ENCODE data around the gene FAHD2A.
A peak's percentile ranks its signal among the peaks of the same experiment; 100 is the strongest.

Gene FAHD2A

GRCh38 chr2:95390272-95390880, 12.1 kb upstream of the FAHD2A start:
- DNase-seq (ENCODE audit: low read depth) = no peak
- in situ Hi-C loops (cut with HindIII; ENCODE audit: low sequenced_read_pairs) = no loop called here
- TF ChIP-seq, protein P1, sequence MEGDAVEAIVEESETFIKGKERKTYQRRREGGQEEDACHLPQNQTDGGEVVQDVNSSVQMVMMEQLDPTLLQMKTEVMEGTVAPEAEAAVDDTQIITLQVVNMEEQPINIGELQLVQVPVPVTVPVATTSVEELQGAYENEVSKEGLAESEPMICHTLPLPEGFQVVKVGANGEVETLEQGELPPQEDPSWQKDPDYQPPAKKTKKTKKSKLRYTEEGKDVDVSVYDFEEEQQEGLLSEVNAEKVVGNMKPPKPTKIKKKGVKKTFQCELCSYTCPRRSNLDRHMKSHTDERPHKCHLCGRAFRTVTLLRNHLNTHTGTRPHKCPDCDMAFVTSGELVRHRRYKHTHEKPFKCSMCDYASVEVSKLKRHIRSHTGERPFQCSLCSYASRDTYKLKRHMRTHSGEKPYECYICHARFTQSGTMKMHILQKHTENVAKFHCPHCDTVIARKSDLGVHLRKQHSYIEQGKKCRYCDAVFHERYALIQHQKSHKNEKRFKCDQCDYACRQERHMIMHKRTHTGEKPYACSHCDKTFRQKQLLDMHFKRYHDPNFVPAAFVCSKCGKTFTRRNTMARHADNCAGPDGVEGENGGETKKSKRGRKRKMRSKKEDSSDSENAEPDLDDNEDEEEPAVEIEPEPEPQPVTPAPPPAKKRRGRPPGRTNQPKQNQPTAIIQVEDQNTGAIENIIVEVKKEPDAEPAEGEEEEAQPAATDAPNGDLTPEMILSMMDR (IDR thresholded peaks at IDR 0.05; ENCODE audit: low read depth, low read length, missing control alignments) = no peak
- H3K4me3 ChIP-seq (ENCODE audit: low read depth, low read length) = no peak overlapping the region

GRCh38 chr2:95390881-95391321, 11.6 kb upstream of the FAHD2A start:
- no peak overlapping the region for H3K4me3 ChIP-seq (ENCODE audit: low read depth, low read length)
- TF ChIP-seq, protein P1 (IDR thresholded peaks at IDR 0.05; ENCODE audit: low read depth, low read length, missing control alignments) = no peak
- in situ Hi-C loops (cut with HindIII; ENCODE audit: low sequenced_read_pairs) = no loop called here
- no peak for DNase-seq (ENCODE audit: low read depth)

GRCh38 chr2:95391641-95392310, 10.7 kb upstream of the FAHD2A start:
- in situ Hi-C loops (cut with HindIII; ENCODE audit: low sequenced_read_pairs) = no loop called here
- DNase-seq (ENCODE audit: low read depth) = no peak
- no peak overlapping the region for H3K4me3 ChIP-seq (ENCODE audit: low read depth, low read length)
- TF ChIP-seq, protein P1 (IDR thresholded peaks at IDR 0.05; ENCODE audit: low read depth, low read length, missing control alignments) = no peak

DNA sequence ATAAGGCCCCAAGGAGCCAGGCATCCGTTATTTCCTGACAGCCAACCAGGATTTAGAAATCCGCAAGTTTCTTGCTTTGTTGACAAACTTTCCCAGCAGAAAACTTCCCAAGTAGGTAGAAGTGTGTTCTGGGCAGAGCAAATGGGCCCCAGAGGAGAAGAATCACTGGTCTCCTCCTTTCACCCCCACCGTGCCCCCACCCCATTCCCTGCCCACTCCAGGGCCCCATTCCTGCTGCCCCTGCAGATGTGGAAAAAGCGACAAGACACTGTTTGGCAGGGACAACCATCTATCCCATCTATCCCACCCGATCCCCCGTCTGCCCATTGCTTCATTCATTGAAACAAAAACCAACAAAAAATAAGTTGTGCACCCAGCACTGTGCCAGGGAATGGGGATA, 10.2 kb upstream of the FAHD2A start:
- DNase-seq (ENCODE audit: low read depth) = no peak
- TF ChIP-seq, protein P1 (IDR thresholded peaks at IDR 0.05; ENCODE audit: low read depth, low read length, missing control alignments) = no peak
- no peak overlapping the region for H3K4me3 ChIP-seq (ENCODE audit: low read depth, low read length)
- in situ Hi-C loops (cut with HindIII; ENCODE audit: low sequenced_read_pairs) = no loop called here

DNA sequence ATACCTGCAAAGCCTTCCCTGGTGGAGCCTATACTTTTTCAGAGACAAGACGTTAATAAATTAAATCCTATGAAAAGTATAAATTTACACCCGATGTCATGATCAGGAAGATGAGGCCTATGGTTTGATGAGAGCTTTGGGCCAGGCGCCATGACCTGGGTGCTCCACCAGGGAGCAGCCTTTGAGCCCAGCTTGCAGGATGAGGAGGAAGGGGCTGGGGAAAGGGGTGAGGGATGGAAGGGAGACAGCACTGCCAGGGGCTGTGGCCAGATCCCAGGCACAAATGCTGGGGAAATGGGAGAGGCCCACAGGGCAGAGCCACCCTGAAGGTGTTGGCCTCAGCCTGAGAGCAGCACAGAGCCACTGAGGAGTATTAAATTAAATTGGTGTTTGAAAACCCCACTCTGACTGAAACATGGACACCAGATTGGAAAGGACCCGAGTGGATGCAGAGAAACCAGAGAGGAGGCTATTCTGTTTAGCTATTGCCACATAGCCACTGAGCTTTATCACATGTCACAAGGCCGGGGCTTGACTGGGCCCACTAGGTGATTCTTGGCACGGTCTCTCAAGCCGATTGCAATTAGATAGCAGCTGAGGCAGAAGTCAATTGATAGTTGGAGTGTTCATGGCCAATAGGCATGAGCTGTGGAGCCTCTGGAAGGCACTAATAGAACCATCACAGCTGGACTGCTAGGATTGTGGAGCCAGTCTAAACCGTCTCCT, 9.6 kb upstream of the FAHD2A start:
- DNase-seq (ENCODE audit: low read depth) = no peak
- H3K4me3 ChIP-seq (ENCODE audit: low read depth, low read length) = no peak overlapping the region
- TF ChIP-seq, protein P1 (IDR thresholded peaks at IDR 0.05; ENCODE audit: low read depth, low read length, missing control alignments) = peak; percentile 24
- in situ Hi-C loops (cut with HindIII; ENCODE audit: low sequenced_read_pairs) = no loop called here

GRCh38 chr2:95393901-95394300, 8.6 kb upstream of the FAHD2A start:
- in situ Hi-C loops (cut with HindIII; ENCODE audit: low sequenced_read_pairs) = no loop called here
- no peak overlapping the region for H3K4me3 ChIP-seq (ENCODE audit: low read depth, low read length)
- DNase-seq (ENCODE audit: low read depth) = no peak
- TF ChIP-seq, protein P1 (IDR thresholded peaks at IDR 0.05; ENCODE audit: low read depth, low read length, missing control alignments) = no peak

All from astrocyte of the cerebellum (primary cell).